Stimulated activated CD8-positive, alpha-beta memory T cell treated with anti-CD3 and anti-CD28 coated beads, Interleukin-4, amount 100 ng/mL, for 4 hours (primary cell): Measurements from ENCODE around the gene MICAL1.

Experiments used
- DNase-seq, 2 donors: peaks; one replicate each; pipeline ENCODE4 v3.0.0-alpha.2; 2020; ENCODE audit warnings: low read depth in 2 of 2, low spot score in 1 of 2

The MICAL1 gene

GRCh38 chr6:109456111-109456583 is 575 bp upstream of the MICAL1 start:
- DNase-seq: no peak

- peak; percentile 32 to 55 for DNase-seq
Observed at GRCh38 chr6:109454496-109455436, 806 bp downstream of the MICAL1 start.

- no peak for DNase-seq
Observed at GRCh38 chr6:109453594-109454495, 1.7 kb downstream of the MICAL1 start.

- DNase-seq: no peak
Observed at GRCh38 chr6:109453156-109453555, 2.4 kb downstream of the MICAL1 start.

GRCh38 chr6:109452181-109452580 is 3.4 kb downstream of the MICAL1 start:
- DNase-seq: no peak

GRCh38 chr6:109451376-109451775 is 4.2 kb downstream of the MICAL1 start:
- no peak for DNase-seq

- no peak for DNase-seq
Observed at GRCh38 chr6:109450801-109451200, 4.8 kb downstream of the MICAL1 start.

- DNase-seq: no peak
Observed at GRCh38 chr6:109449795-109450673, 5.5 kb downstream of the MICAL1 start.

GRCh38 chr6:109449064-109449794 is 6.3 kb downstream of the MICAL1 start:
- no peak for DNase-seq

- DNase-seq: no peak
Observed at GRCh38 chr6:109448615-109449014, 7.0 kb downstream of the MICAL1 start.

GRCh38 chr6:109447878-109448555 is 7.6 kb downstream of the MICAL1 start:
- no peak for DNase-seq

- DNase-seq: no peak
Observed at GRCh38 chr6:109447087-109447486, 8.5 kb downstream of the MICAL1 start.

GRCh38 chr6:109446541-109446940 is 9.0 kb downstream of the MICAL1 start:
- DNase-seq: no peak

GRCh38 chr6:109446072-109446471 is 9.5 kb downstream of the MICAL1 start:
- DNase-seq: no peak

GRCh38 chr6:109445382-109445781 is 10.2 kb downstream of the MICAL1 start:
- DNase-seq: no peak

GRCh38 chr6:109443425-109443950 is 12.1 kb downstream of the MICAL1 start:
- no peak for DNase-seq

- no peak for DNase-seq
Observed at GRCh38 chr6:109442393-109442924, 13.1 kb downstream of the MICAL1 start.

GRCh38 chr6:109441069-109441816 is 14.3 kb downstream of the MICAL1 start:
- no peak for DNase-seq
